Upper lobe of left lung (tissue), 6 donors: Measurements from ENCODE around the gene TDRD5. TPM values are rescaled to one million over a fixed set of nuclear protein-coding genes. Genes with fewer than 3 reads are reported as not detected.

Source experiments
- ATAC-seq, 2 donors: fragments of 200-7000 bp; cut with Tn5 transposase; one replicate each; pipeline ENCODE4 v1.9.1; 2022; ENCODE audit warnings: mild to moderate bottlenecking in 2 of 2, moderate library complexity in 2 of 2; ENCODE audit not compliant: low FRiP score in 2 of 2
- DNase-seq, 2 donors: peaks; one replicate each; pipeline ENCODE4 v3.0.0-alpha.2; 2019 to 2020
- H3K27ac ChIP-seq, 4 donors: fragments of 200-600 bp; sonication (generic); one replicate each; pipeline ENCODE4 v1.5.1; 2016 to 2019
- H3K27me3 ChIP-seq, 4 donors: fragments of 200-600 bp; sonication (generic); one replicate each; pipeline ENCODE4 v1.5.1; 2017 to 2019
- H3K36me3 ChIP-seq, 4 donors: fragments of 200-600 bp; sonication (generic); one replicate each; pipeline ENCODE4 v1.5.1; 2016 to 2019
- H3K4me1 ChIP-seq, 4 donors: fragments of 200-600 bp; sonication (generic); one replicate each; pipeline ENCODE4 v1.5.1; 2018 to 2019
- H3K4me3 ChIP-seq, 4 donors: fragments of 200-600 bp; sonication (generic); one replicate each; pipeline ENCODE4 v1.5.1; 2017 to 2019; ENCODE audit warnings: mild to moderate bottlenecking in 2 of 4, moderate library complexity in 1 of 4
- H3K9me3 ChIP-seq, 4 donors: fragments of 200-600 bp; sonication (generic); one replicate each; pipeline ENCODE4 v1.5.1; 2018 to 2019
- EP300 ChIP-seq, 4 donors: sonication (generic); formaldehyde crosslinking; IDR thresholded peaks; one replicate each; pipeline ENCODE4 v1.5.1; 2017; ENCODE audit warnings: antibody characterized with exemption in 4 of 4, control low read depth in 2 of 4
- POLR2A ChIP-seq, 4 donors: fragments of 450-650 bp; IDR thresholded peaks; one replicate each; pipeline ENCODE4 v1.5.1; 2016 to 2017; ENCODE audit warnings: antibody characterized with exemption in 4 of 4, mild to moderate bottlenecking in 2 of 4
- POLR2AphosphoS5 ChIP-seq, 2 donors: sonication (generic); formaldehyde crosslinking; IDR thresholded peaks; one replicate each; pipeline ENCODE4 v1.5.1; 2017; ENCODE audit warnings: antibody characterized with exemption in 2 of 2
- WGBS, 2 donors: methylation state at CpG; one replicate each; pipeline ENCODE4 v1.1.5; 2017 to 2018; 5-methylcytosine and 5-hydroxymethylcytosine counted together
- total RNA-seq, 6 donors: library from RNA; depleted of rRNA in 4 of 6; stranded (reverse); fragments of >200 nt in 4 of 6; gene quantifications; one replicate each; pipeline versions ENCODE4 v1.1.0 to v1.2.1, GENCODE V29; 2016 to 2021
- TF ChIP-seq, protein P1 (sequence below), 6 experiments: fragments of 450-650 bp in 4 of 6; fragments of 200-600 bp in 2 of 6; sonication (generic) in 2 of 6; IDR thresholded peaks; one replicate each; pipeline ENCODE4 v1.5.1; 2016 to 2019; ENCODE audit warnings: antibody characterized with exemption in 6 of 6
- donor health status: DM: no; HTN: no; CAD: no; lungs with moderate emphysema.
- donor health status: DM: no; HTN: yes; CAD: no; lungs with severe emphysema.

TDRD5 gene
- total RNA-seq, 6 donors from 2014 or later, result 0.09 to 0.89 (median 0.30) TPM; not detected in 3

DNA sequence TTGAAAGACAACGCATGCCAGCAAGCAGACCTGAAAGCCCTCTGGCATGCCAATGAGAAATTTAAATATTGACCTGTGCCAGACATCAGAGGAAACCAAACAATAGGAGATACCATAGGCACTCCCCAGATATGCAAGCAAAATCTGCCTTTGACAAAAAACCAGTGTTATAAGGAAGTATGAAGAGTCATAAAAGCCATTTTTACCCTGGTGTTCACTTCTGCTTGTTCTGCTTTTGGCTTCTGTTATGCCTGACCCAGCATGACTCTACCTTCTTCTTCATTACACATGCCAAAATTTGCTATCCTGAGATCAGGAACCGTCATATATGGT is 42.3 kb upstream of the TDRD5 start:
- Histone ChIP-seq H3K27ac (no peak overlapping the region), H3K9me3 (no peaks in the 10 kb centered on the region), H3K4me3 (no peak overlapping the region), H3K27me3 (no peaks in the 10 kb centered on the region), H3K36me3 (no peaks in the 10 kb centered on the region), H3K4me1 (no peaks in the 10 kb centered on the region)
- no peak for ATAC-seq
- DNase-seq, result no peak
- TF ChIP-seq, protein P1, sequence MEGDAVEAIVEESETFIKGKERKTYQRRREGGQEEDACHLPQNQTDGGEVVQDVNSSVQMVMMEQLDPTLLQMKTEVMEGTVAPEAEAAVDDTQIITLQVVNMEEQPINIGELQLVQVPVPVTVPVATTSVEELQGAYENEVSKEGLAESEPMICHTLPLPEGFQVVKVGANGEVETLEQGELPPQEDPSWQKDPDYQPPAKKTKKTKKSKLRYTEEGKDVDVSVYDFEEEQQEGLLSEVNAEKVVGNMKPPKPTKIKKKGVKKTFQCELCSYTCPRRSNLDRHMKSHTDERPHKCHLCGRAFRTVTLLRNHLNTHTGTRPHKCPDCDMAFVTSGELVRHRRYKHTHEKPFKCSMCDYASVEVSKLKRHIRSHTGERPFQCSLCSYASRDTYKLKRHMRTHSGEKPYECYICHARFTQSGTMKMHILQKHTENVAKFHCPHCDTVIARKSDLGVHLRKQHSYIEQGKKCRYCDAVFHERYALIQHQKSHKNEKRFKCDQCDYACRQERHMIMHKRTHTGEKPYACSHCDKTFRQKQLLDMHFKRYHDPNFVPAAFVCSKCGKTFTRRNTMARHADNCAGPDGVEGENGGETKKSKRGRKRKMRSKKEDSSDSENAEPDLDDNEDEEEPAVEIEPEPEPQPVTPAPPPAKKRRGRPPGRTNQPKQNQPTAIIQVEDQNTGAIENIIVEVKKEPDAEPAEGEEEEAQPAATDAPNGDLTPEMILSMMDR (IDR thresholded peaks at IDR 0.05), result no peak
- TF ChIP-seq POLR2AphosphoS5 (IDR thresholded peaks at IDR 0.05), result no peak
- 70 to 84% methylated on average over 2 of the region's 2 CpGs for WGBS, 2 donors

DNA sequence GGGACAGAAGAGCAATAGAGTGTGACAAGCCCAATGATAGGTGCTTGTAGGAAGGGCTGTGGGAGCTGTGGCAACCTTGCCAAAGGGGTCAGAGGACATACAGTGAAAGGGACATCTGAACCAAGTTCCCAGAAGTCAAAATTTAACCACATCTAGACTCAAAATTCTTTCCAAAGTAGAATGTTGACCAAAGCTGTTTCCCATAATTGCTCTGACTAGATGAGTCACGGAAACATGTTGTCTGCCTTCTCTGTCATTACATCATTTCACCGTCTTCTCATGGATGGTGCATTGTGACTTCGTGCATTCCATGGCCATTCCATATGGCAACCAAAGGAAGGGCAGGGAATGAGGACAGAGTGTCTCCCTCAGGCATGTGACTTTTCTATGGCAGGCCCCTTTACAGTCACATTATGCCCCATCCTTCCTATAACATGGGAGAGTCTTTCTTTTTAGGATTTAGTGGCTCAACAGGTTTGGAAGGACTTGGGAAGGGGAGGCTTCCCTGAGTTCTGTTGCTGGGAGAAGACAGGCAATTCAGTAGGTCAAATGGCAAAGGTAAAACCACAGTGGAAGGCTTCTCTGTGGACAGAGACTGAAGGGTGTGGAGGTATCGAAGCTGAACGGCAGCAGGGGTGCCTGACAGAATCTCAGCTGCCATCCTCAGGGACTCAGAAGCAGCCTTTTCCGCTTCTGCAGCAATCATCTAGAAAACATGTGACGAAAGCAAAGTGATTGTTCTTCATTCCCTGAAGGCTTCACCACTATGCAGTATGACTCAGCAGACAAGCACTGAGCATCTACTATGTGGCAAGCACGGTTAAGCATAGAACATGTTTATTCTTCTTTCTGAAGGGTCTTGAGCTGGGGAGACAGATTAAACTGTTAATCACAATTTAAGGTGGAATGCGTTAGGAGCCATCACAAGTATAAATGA is 40.6 kb upstream of the TDRD5 start:
- H3K27me3 ChIP-seq, result no peaks in the 10 kb centered on the region
- H3K36me3 ChIP-seq, result no peaks in the 10 kb centered on the region
- TF ChIP-seq POLR2A (IDR thresholded peaks at IDR 0.05) (no peak), POLR2AphosphoS5 (IDR thresholded peaks at IDR 0.05) (no peak), EP300 (IDR thresholded peaks at IDR 0.05) (no peak)
- TF ChIP-seq, protein P1 (IDR thresholded peaks at IDR 0.05), result no peak
- ATAC-seq (peak in 1 of 2 donors; percentile 42), DNase-seq (no peak)
- WGBS, 2 donors, result 59 to 66% methylated on average over 9 of the region's 9 CpGs
- no peak overlapping the region for H3K4me3 ChIP-seq
- H3K9me3 ChIP-seq, result no peaks in the 10 kb centered on the region
- H3K4me1 ChIP-seq, result no peaks in the 10 kb centered on the region
- no peak overlapping the region for H3K27ac ChIP-seq

DNA sequence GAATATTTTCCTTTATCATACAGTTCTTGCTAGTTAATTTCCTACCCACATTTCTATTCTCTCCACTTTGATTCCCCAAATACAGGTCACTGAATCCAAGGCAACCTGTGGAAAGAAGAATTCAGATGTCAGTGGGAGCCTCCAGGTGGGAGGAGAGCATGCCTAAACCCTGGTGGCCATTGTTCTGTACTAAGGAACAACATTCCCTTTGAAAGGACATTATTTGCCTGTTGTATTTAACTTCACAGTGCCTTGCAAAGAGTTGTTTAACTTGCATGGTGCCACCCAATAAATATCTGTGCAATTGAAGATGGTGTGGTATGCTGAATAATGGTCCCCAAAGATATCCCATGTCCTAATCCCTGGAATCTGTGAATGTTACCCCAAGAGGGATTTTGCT is 37.2 kb upstream of the TDRD5 start:
- Histone ChIP-seq H3K36me3 (no peaks in the 10 kb centered on the region), H3K27ac (no peak overlapping the region), H3K27me3 (no peaks in the 10 kb centered on the region), H3K9me3 (no peaks in the 10 kb centered on the region), H3K4me1 (no peaks in the 10 kb centered on the region), H3K4me3 (no peak overlapping the region)
- ATAC-seq (no peak), DNase-seq (no peak)
- TF ChIP-seq POLR2A (IDR thresholded peaks at IDR 0.05), result no peak

DNA sequence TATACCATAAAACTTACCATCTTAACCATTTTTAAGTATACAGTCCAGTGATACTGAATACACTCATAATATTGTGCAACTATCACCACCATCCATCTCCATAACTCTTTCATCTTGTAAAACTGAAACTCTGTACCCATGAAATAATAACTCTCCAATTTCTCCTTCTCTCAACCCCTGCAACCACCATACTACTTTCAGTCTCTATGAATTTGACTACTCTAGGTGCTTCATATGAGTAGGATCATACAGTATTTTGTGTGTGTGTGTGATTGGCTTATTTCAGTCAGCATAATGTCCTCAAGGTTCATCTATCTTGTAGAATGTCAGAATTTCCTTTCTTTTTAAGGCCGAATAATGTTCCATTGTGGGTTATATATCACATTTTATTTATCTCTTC is 33.6 kb upstream of the TDRD5 start:
- ATAC-seq (no peak), DNase-seq (no peak)
- H3K9me3 ChIP-seq, result no peaks in the 10 kb centered on the region
- H3K4me1 ChIP-seq, result no peaks in the 10 kb centered on the region
- TF ChIP-seq POLR2AphosphoS5 (IDR thresholded peaks at IDR 0.05) (no peak), EP300 (IDR thresholded peaks at IDR 0.05) (no peak), POLR2A (IDR thresholded peaks at IDR 0.05) (no peak)
- TF ChIP-seq, protein P1 (IDR thresholded peaks at IDR 0.05), result no peak
- no peak overlapping the region for H3K4me3 ChIP-seq
- H3K27me3 ChIP-seq, result no peaks in the 10 kb centered on the region
- WGBS, 2 donors, result 85 to 95% methylated on average over 1 of the region's 1 CpG
- no peaks in the 10 kb centered on the region for H3K36me3 ChIP-seq
- H3K27ac ChIP-seq, result no peak overlapping the region

DNA sequence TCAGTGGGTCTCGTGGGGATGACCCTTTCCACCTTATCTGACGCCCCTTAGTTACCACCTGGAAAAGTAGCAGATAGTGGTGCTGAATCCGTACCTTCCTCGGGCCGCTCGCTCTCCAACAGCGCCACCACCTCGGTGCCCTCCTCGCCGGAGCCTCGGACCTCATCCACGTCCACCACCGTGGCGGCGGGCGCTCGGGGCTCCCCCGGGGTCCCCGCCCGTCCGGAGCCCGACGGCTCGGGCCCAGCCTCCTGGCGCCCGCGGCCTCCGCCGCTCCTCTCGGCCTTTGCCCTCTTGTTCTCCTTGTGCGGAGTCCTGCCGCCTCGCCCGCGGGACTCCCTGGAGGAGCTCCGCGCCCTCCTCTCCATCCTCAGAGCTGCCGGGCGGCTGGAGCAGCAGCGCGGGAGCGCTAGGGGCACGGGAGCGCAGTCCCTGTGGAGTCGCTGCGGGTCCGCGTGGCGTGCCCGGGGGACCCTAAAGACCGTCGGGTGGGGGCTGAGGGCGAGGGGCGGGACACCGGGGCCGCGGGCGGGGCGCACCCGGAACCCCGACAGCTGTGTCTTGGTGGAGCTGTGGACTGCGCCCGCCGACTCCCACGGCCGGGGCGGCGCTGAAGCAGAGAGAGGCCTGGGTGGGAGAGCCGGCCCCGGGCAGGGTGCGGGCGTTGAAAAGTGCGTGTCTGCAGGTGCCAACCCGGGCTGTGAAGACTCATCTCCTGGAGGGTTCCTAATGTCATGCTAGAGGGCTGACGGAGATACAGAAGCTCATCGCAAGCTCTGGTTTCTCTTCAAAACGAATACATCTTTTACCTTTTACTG is 15.9 kb upstream of the TDRD5 start, which contains the start of gene NPHS2:
NPHS2 (minus strand) TSS at position 452 of the 818 bp plus-strand sequence; CDS start at position 368, 84 bp downstream.
- DNase-seq (peak in 1 of 2 donors; percentile 79), ATAC-seq (no peak)
- Histone ChIP-seq H3K36me3 (no peaks in the 10 kb centered on the region), H3K9me3 (no peaks in the 10 kb centered on the region), H3K4me1 (peaks cover 0 to 8% (median 2%) of the 10 kb centered on the region in 4 donors), H3K27ac (no peak within 1 kb of the TSS), H3K27me3 (peaks cover 0 to 13% (median 6%) of the 10 kb centered on the region in 4 donors), H3K4me3 (no peak within 1 kb of the TSS)
- TF ChIP-seq, protein P1 (IDR thresholded peaks at IDR 0.05), result no peak
- TF ChIP-seq EP300 (IDR thresholded peaks at IDR 0.05) (no peak), POLR2A (IDR thresholded peaks at IDR 0.05) (no peak), POLR2AphosphoS5 (IDR thresholded peaks at IDR 0.05) (no peak)
- 8 to 9% methylated on average over 21 to 42 of the region's 77 CpGs for WGBS, 2 donors
